CD4-positive, alpha-beta T cell (primary cell): ENCODE measurements around the gene AOC3. TPM values are rescaled to one million over a fixed set of nuclear protein-coding genes. Genes with fewer than 3 reads are reported as not detected.
"Not testable (repeated sequence)": the region's sequence is repeated elsewhere in the genome, so short reads cannot be mapped to it uniquely, and the experiment has no call there.

ENCODE experiments used
- ATAC-seq: fragments of 200-7000 bp; cut with Tn5 transposase; one replicate; pipeline ENCODE4 v1.10.0; 2022; ENCODE audit warnings: mild to moderate bottlenecking; ENCODE audit not compliant: poor library complexity
- CTCF ChIA-PET: fragments of 350-600 bp; sonication (Branson Sonifier 250); formaldehyde crosslinking; loops from one replicate; lab custom pipeline; 2021; ENCODE audit warnings: antibody characterized with exemption, inconsistent platforms; lab: Charles Lee
- POLR2A ChIA-PET: fragments of 350-600 bp; sonication (Branson Sonifier 250); formaldehyde crosslinking; loops from one replicate; lab custom pipeline; 2021; ENCODE audit warnings: antibody characterized with exemption, inconsistent platforms; lab: Charles Lee
- DNase-seq, 14 experiments: peaks; one replicate each; pipeline ENCODE4 v3.0.0-alpha.2; 2013 to 2020; ENCODE audit warnings: mixed read lengths in 2 of 14
- H3K27ac ChIP-seq, 2 donors: one replicate each; pipeline versions ENCODE4 v1.5.1 to v1.7.0; 2013; ENCODE audit warnings: low read length in 2 of 2, low read depth in 1 of 2, mild to moderate bottlenecking in 1 of 2
- H3K27me3 ChIP-seq, 2 experiments: 1 replicate in 1 of 2; 2 replicates in 1 of 2; pipeline versions ENCODE4 v1.6.1 to v1.7.0; 2013; ENCODE audit warnings: low read length in 2 of 2, control low read depth in 1 of 2, mild to moderate bottlenecking in 1 of 2, moderate library complexity in 1 of 2; ENCODE audit not compliant: insufficient read depth in 2 of 2, control insufficient read depth in 1 of 2
- H3K36me3 ChIP-seq: one replicate; pipeline ENCODE4 v1.6.1; 2013; ENCODE audit warnings: low read length, control low read depth; ENCODE audit not compliant: insufficient read depth
- H3K4me1 ChIP-seq: one replicate; pipeline ENCODE4 v1.6.1; 2013; ENCODE audit warnings: low read length, control low read depth; ENCODE audit not compliant: insufficient read depth
- H3K4me3 ChIP-seq: one replicate; pipeline ENCODE4 v1.5.1; 2013; ENCODE audit warnings: mild to moderate bottlenecking, low read length, moderate library complexity
- H3K9me3 ChIP-seq, 2 experiments: 1 replicate in 1 of 2; 2 replicates in 1 of 2; pipeline versions ENCODE4 v1.6.1 to v1.7.0; 2013; ENCODE audit warnings: low read length in 2 of 2, mild to moderate bottlenecking in 2 of 2, control low read depth in 1 of 2, moderate library complexity in 1 of 2; ENCODE audit not compliant: control insufficient read depth in 1 of 2, insufficient read depth in 1 of 2
- H3K27ac Mint-ChIP-seq: one replicate; pipeline ENCODE4 v1.8.0; 2020; ENCODE audit warnings: mixed read lengths
- H3K27me3 Mint-ChIP-seq: one replicate; pipeline ENCODE4 v1.8.0; 2021; ENCODE audit warnings: mixed read lengths
- H3K36me3 Mint-ChIP-seq: one replicate; pipeline ENCODE4 v1.8.0; 2021; ENCODE audit warnings: low read depth, mixed read lengths
- H3K4me1 Mint-ChIP-seq: one replicate; pipeline ENCODE4 v1.8.0; 2021; ENCODE audit warnings: low read depth, mixed read lengths
- H3K4me3 Mint-ChIP-seq: one replicate; pipeline ENCODE4 v1.8.0; 2020; ENCODE audit warnings: mild to moderate bottlenecking, mixed read lengths
- H3K9me3 Mint-ChIP-seq: one replicate; pipeline ENCODE4 v1.8.0; 2020; ENCODE audit warnings: mixed read lengths
- CTCF ChIP-seq: fragments of 200-600 bp; IDR thresholded peaks from one replicate; pipeline ENCODE4 v1.8.0; 2022; ENCODE audit warnings: antibody characterized with exemption, mild to moderate bottlenecking
- intact Hi-C, 2 experiments: fragments of 100-400 bp; cut with DNase I in 1 of 2; cut with micrococcal nuclease in 1 of 2; formaldehyde crosslinking; loops; one replicate each; pipeline versions ENCODE4 v1.15.1 to v1.9.0; 2023 to 2025; cut with DNase I, micrococcal nuclease
- total RNA-seq, 174 experiments: library from RNA in 2 of 174; stranded (reverse) in 2 of 174; gene quantifications; one replicate each; pipeline ENCODE4 v1.2.3 and lab custom pipeline; 2021 to 2026

The AOC3 gene
- total RNA-seq, 2 experiments from 2014 or later, result 0.78 to 1.0 TPM

GRCh38 chr17:42894283-42895184, 43.5 kb downstream of the AOC3 start:
- ATAC-seq, result no peak
- CTCF ChIA-PET, result no interaction called here

DNA sequence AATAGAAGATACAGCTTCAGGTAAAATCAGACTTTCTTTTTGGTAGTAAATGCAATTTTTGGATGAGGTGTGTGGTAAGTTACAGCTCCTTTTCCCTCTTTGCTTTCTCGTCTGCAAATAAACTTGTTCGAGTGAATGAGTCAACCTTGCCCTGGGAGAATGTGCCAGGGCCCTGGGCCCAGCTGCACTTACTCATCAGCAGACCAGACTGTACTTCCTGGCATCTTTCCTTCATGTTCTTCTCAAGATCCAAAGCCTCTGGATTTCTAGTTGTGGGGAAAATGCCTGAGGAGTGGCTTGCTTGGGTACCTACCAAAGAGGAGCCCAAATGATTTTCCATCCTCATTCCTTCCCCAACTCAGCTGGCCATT, 44.2 kb downstream of the AOC3 start:
- Mint-ChIP-seq H3K9me3 (no peaks in the 10 kb centered on the region), H3K27me3 (peaks cover 33% of the 10 kb centered on the region), H3K4me3 (no peak overlapping the region), H3K36me3 (no peaks in the 10 kb centered on the region), H3K27ac (no peak overlapping the region), H3K4me1 (no peaks in the 10 kb centered on the region)
- CTCF ChIA-PET, result no interaction called here
- Histone ChIP-seq H3K4me1 (peaks cover 2% of the 10 kb centered on the region), H3K27me3 (peaks cover 4 to 8% of the 10 kb centered on the region in 2 experiments), H3K4me3 (no peak overlapping the region), H3K9me3 (no peaks in the 10 kb centered on the region), H3K36me3 (no peaks in the 10 kb centered on the region), H3K27ac (no peak overlapping the region)
- POLR2A ChIA-PET, result no interaction called here
- intact Hi-C loops, result no loop called here
- no peak for DNase-seq
- ATAC-seq, result no peak
- TF ChIP-seq CTCF, result no peak

More at GRCh38 chr17:42894283-42895184, 43.5 kb downstream of the AOC3 start:
- Mint-ChIP-seq H3K9me3 (no peaks in the 10 kb centered on the region), H3K4me3 (no peak overlapping the region), H3K4me1 (no peaks in the 10 kb centered on the region), H3K27me3 (peaks cover 33% of the 10 kb centered on the region), H3K36me3 (no peaks in the 10 kb centered on the region), H3K27ac (no peak overlapping the region)
- Histone ChIP-seq H3K4me1 (peaks cover 2% of the 10 kb centered on the region), H3K27me3 (peaks cover 4 to 8% of the 10 kb centered on the region in 2 experiments), H3K36me3 (no peaks in the 10 kb centered on the region), H3K9me3 (no peaks in the 10 kb centered on the region), H3K27ac (no peak overlapping the region), H3K4me3 (no peak overlapping the region)
- POLR2A ChIA-PET, result no interaction called here
- intact Hi-C loops, result no loop called here
- DNase-seq, result no peak
- no peak for TF ChIP-seq CTCF

DNA sequence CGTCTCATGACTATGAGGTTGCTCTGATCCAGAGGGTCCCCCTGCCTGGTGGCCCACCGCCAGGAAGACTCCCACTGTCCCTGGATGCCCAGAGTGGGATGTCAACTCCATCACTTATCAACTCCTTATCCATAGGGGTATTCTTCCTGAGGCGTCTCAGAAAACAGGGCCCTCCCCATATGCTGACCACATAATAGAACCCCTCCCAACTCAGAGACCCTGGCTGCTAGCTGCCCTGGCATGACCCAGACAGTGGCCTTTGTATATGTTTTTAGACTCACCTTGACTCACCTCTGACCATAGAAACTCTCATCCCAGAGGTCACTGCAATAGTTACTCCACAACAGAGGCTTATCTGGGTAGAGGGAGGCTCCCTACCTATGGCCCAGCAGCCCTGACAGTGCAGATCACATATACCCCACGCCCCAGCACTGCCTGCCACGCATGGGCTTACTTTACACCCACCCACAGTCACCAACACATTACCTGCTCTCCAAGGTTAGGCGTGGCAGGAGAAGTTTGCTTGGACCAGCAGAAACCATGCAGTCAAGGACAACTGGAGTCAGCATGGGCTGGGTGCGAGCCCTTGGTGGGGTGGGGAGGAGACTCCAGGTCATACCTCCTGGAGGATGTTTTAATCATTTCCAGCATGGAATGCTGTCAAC, 47.3 kb downstream of the AOC3 start:
- Histone ChIP-seq H3K9me3 (no peaks in the 10 kb centered on the region), H3K27me3 (peaks cover 4 to 6% of the 10 kb centered on the region in 2 experiments), H3K4me3 (no peak overlapping the region), H3K4me1 (peaks cover under 1% of the 10 kb centered on the region), H3K36me3 (no peaks in the 10 kb centered on the region), H3K27ac (no peak overlapping the region)
- Mint-ChIP-seq H3K36me3 (no peaks in the 10 kb centered on the region), H3K4me3 (no peak overlapping the region), H3K4me1 (no peaks in the 10 kb centered on the region), H3K9me3 (no peaks in the 10 kb centered on the region), H3K27me3 (peaks cover 44% of the 10 kb centered on the region), H3K27ac (no peak overlapping the region)
- no peak for ATAC-seq
- CTCF ChIA-PET, result no interaction called here
- TF ChIP-seq CTCF, result no peak
- intact Hi-C loops, result no loop called here
- no peak for DNase-seq
- POLR2A ChIA-PET, result no interaction called here

DNA sequence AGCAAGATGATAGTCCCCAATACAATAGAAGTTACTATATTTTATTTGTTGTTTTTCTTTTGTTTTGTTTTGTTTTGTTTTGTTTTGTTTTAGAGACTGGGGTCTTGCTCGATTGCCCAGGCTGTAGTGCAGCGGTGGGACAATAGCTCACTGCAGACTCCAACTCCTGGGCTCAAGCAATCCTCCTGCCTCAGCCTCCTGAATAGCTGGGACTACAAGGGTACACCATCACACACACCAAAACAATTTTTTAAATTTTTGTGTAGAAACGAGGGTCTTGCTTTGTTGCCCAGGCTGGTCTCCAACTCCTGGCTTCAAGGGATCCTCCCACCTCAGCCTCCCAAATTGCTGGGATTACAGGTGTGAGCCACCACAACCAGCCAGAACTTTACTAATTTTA, 49.0 kb downstream of the AOC3 start:
- H3K27ac ChIP-seq, H3K4me3 ChIP-seq, H3K36me3 Mint-ChIP-seq, POLR2A ChIA-PET, H3K27ac Mint-ChIP-seq, H3K4me1 ChIP-seq, H3K4me1 Mint-ChIP-seq, DNase-seq, H3K27me3 ChIP-seq, ATAC-seq, H3K9me3 Mint-ChIP-seq, intact Hi-C loops, H3K4me3 Mint-ChIP-seq, H3K9me3 ChIP-seq, CTCF ChIA-PET, H3K36me3 ChIP-seq: not testable (repeated sequence)
- H3K27me3 Mint-ChIP-seq, result peaks cover 38% of the 10 kb centered on the region
